ENCODE measurements around the gene SH2D4B. TPM values are rescaled to one million over a fixed set of nuclear protein-coding genes. Genes with fewer than 3 reads are reported as not detected.

SH2D4B gene
- 1 to 10 TPM in 1 of 8 experiments, under 1 TPM in 7; 0.14 to 1.1 (median 0.29) TPM for total RNA-seq

DNA sequence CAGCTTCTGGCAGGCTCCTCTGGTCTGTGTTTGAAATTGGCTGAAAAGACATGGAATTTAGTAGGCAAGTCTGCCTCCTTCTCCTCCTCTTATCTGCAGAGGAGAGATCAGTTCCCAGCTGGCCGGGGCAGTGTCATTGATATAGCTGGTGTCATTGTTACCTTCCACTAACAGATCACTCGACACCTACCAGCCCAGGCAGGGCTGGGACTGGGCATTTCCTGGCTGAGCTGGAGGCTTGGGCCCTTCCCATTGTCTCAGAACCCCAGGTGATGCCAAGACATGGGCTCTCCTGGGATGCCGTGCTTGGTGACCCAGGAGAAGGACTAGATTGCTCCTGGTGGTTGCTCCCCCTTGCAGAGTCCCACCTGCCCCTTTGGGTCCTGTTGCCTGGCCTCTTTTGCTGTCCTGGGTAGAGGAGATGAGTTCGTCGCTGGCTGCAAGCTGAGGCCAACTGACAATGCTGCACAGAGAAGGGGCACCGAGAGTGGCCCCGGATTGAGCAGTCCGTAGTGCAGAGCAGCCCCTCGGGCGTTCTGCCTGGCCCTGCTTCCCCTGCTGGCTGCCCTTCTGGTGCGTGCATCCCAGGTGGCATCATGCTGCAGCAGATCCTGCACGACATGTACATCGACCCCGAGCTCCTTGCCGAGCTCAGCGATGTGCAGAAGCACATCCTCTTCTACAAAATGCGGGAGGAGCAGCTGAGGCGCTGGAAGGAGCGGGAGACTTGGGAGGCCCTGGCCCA, at the start of gene SH2D4B:
TSS of gene SH2D4B (plus strand) at position 167 of the 745 bp plus-strand sequence. CDS start at position 597, 430 bp downstream.
- in situ Hi-C loops (cut with MboI; ENCODE audit: low pct_unique_long_range_greater_than_20kb in 2 of 9, low sequenced_read_pairs in 9 of 9, unreplicated experiment in 9 of 9), result no loop called here
- no peak for ATAC-seq (replicated peaks in 6 of 8)

DNA sequence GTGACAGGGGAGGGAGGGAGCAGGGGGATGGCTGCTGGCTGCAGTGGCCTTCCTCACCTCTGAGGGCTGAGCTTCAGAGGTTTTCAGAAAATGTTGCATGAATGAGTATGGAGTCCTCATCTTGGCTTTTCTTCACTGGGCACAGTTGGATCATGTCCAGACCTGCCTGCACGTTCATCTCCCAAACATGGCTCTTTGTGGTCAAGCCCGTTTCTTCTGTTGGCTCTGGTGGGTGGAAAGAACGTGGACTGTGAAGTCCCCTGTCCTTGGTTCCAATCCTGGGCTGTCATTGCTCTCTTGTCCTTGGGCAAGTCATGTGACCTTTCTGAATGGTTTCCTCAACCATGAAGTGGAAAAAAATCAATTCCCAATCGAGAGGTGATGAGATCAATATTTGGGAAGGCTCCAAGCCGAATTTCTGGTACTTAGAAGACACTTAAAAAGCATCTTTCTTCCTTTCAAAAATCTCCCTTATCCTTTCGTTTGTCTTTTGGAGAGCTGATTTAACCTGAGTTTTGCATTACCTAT, 49.1 kb upstream of the SH2D4B start:
- in situ Hi-C loops (cut with MboI; ENCODE audit: low pct_unique_long_range_greater_than_20kb in 2 of 9, low sequenced_read_pairs in 9 of 9, unreplicated experiment in 9 of 9), result no loop called here
- Histone ChIP-seq H3K27ac (no peak overlapping the region), H3K4me3 (no peak overlapping the region), H3K4me1 (replicated peaks in 1 of 2) (peaks cover 7 to 11% of the 10 kb centered on the region in 2 donors)
- 77 to 100% (median 95%) methylated on average over 1 to 6 of the region's 6 CpGs; no CpG with 5 or more reads in 5 of the 10 experiments for WGBS, 10 experiments
- no peak for ATAC-seq (replicated peaks in 6 of 8)

More for the DNA sequence above, at the start of gene SH2D4B:
- peak within 1 kb of the TSS in 1 of 2 donors; percentile 13 for H3K27ac ChIP-seq
- whole genome bisulfite sequencing, 10 experiments, result 80 to 100% (median 88%) methylated on average over 1 to 3 of the region's 19 CpGs; no CpG with 5 or more reads in 5 of the 10 experiments
- peaks cover 8 to 9% of the 10 kb centered on the region in 2 donors for H3K4me1 ChIP-seq (replicated peaks in 1 of 2)
- H3K4me3 ChIP-seq, result no peak within 1 kb of the TSS

DNA sequence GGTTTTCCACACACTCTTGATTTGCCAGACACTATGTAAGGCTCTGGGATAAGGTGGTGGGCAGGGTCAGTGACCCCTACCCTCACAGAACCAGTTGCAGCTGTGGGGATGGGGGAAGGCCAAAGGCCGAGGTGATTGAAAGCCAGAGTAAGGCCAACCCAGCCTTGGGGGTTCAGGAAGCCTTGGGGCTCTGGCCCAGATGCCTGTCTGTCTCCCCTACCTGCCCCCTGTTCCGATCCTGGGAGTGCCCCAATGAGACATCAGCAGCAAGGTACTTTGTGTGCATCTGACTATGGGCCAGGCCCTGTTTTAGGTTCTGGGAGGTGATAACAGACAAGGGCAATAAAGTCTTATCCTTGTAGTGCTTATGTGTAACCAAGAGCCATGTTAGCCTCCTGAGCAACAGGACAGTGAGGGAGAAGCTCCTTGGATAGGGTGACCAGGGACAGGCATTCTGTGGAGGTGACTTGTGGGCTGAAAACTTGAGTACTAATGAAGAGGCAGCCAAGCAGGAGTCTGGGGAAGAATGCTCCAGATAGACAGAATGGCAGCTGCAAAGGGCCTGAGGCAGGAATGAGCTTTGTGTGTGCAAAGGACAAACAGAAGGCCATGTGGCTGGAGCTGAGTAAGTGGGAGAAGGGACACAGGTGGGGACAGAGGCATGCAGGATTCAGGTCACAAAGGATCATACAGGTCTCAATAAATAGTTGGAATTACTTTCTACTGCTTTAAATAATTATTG, 48.2 kb upstream of the SH2D4B start:
- Histone ChIP-seq H3K4me3 (no peak overlapping the region), H3K4me1 (replicated peaks in 1 of 2) (peaks cover 10 to 13% of the 10 kb centered on the region in 2 donors), H3K27ac (no peak overlapping the region)
- 80% methylated on average over 1 of the region's 2 CpGs; no CpG with 5 or more reads in 9 of the 10 experiments for WGBS, 10 experiments
- in situ Hi-C loops (cut with MboI; ENCODE audit: low pct_unique_long_range_greater_than_20kb in 2 of 9, low sequenced_read_pairs in 9 of 9, unreplicated experiment in 9 of 9), result no loop called here
- no peak for ATAC-seq (replicated peaks in 6 of 8)

DNA sequence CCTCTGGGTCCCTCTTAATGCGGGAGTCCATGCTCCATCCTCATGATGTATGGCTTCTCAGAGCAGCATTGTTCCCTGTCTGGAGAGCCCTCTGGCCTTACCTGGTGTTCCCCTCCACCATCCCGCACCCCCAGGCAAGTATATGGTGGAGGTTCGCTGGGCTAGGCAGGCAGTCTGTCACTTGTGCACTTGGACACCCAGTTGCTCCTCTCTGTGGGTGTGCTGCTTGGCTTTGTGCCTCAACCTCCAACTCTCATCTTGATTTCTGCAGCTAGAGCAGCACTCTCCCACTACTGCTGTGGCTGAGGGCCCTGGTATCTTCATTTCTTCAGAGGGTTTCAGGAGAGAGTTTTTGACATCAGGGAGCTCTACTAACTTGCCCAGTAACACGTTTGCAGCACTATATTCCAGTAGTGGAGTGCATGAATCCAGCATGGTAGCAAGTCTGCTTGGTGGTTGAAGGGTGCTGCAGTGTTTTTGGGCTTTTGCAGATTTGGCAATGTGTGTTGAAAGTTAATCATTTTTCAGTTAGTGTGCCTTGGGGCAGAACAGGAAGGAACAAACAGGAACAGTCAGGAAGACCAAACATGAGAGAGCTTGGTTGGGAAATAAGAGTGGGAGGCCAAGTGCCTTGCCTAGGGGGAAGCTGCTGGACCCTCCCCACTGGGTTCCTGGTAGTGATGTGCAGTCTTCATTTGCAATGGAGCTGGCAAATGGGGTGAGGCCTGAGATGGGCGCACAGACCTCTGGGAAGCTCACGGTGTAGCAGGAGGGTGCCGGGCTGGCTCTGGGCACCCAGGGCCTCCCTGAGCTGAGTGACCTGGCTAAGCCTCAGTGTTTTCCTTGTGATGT, 46.2 kb upstream of the SH2D4B start:
- peak in 2 of 8 experiments; percentile 27 to 46 for ATAC-seq (replicated peaks in 6 of 8)
- in situ Hi-C loops (cut with MboI; ENCODE audit: low pct_unique_long_range_greater_than_20kb in 2 of 9, low sequenced_read_pairs in 9 of 9, unreplicated experiment in 9 of 9), result no loop called here
- no peak overlapping the region for H3K27ac ChIP-seq

DNA sequence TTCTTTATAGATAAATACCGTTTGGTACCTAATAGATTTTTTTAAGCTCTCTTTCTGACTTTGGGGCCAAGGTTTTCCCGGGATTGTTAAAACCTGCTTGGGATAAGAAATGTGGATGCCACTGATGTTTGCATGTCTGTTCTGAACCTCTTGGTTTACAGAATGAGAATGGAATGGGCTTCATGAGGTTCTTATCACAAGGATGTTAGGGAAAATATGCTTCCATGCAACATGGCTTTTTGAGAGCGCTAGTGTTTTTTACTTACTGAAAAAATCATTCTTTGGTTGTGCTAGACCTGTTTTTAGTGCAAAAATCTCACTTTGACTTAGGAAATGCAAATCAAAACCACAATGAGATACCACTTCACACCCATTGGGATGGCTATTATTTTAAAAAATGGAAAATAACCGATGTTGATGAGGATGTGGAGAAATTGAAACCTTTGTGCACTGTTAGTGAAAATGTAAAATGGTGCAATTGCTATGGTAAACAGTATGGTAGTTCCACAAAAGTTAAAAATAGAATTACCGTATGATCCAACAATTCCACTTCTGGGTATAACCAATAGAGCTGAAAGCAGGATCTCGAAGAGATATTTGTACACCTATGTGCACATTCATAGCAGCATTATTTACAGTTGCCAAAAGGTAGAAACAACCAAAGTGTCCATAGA, 44.7 kb upstream of the SH2D4B start:
- in situ Hi-C loops (cut with MboI; ENCODE audit: low pct_unique_long_range_greater_than_20kb in 2 of 9, low sequenced_read_pairs in 9 of 9, unreplicated experiment in 9 of 9), result no loop called here
- no peak overlapping the region for H3K27ac ChIP-seq
- WGBS, 10 experiments, result 43 to 100% (median 96%) methylated on average over 1 to 5 of the region's 6 CpGs
- H3K4me1 ChIP-seq (replicated peaks in 1 of 2), result peaks cover 5% of the 10 kb centered on the region in 2 donors
- no peak overlapping the region for H3K4me3 ChIP-seq
- ATAC-seq (replicated peaks in 6 of 8), result no peak

More for the DNA sequence above, 46.2 kb upstream of the SH2D4B start:
- WGBS, 10 experiments, result 85 to 100% (median 95%) methylated on average over 1 to 4 of the region's 7 CpGs; no CpG with 5 or more reads in 4 of the 10 experiments
- peaks cover 4 to 8% of the 10 kb centered on the region in 2 donors for H3K4me1 ChIP-seq (replicated peaks in 1 of 2)
- H3K4me3 ChIP-seq, result no peak overlapping the region

DNA sequence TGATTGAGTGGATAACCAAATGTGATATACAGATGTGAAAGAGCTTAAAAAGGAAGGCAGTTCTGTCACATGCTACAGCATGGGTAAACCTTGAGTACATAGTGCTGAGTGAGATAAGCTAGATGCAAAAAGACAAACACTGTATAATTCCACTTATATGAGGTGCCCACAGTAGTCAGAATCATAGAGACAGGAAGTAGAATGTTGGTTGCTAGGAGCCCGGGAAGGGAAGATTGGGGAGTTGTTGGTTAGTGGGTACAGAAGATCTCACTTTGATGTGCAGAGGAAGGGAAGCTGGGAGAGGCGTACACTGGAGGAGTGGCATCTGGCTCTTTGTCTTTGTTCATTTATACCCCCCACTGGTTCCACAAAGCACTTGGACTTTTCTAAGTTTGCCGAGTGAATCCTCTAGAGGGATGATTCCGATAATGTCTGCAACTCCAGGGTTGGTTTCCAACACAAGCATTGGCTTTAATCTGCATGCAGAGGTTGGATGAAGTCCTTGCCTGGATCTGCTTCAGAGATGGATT, 44.1 kb upstream of the SH2D4B start:
- in situ Hi-C loops (cut with MboI; ENCODE audit: low pct_unique_long_range_greater_than_20kb in 2 of 9, low sequenced_read_pairs in 9 of 9, unreplicated experiment in 9 of 9), result no loop called here
- Histone ChIP-seq H3K4me3 (no peak overlapping the region), H3K4me1 (replicated peaks in 1 of 2) (peaks cover 9 to 11% of the 10 kb centered on the region in 2 donors), H3K27ac (no peak overlapping the region)
- peak in 5 of 8 experiments; percentile 6 to 48 (median 44) for ATAC-seq (replicated peaks in 6 of 8)
- 7 to 53% (median 39%) methylated on average over 2 to 3 of the region's 4 CpGs; no CpG with 5 or more reads in 3 of the 10 experiments for WGBS, 10 experiments

DNA sequence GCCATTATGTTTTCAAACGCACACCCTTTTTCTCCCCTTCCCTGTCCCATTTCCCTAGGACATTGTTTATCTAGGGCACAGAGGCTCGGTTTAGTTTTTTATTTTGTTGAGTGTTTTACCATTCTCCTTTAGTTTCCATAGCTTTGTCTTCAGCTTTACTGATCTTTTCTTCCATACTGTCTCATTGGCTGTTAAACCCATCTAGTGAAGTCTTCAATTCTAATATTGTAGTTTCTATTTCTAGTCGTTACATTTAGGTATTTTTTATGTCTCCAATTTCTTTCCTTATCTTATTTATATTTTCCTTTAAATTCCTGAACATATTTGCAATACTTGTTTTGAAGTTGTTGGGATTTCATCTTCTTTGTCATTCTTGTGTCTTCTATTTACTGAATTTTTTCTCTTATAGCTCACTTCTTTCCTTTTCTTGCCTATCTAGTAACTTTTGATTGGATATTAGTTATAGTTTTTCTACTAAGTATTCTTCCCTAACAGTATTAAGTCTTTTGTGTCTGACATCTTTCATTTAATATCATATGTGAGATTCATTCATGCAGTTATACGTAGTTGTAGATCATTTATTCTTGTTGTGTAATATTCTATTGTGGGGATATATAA, 41.0 kb upstream of the SH2D4B start:
- no peak overlapping the region for H3K4me3 ChIP-seq
- no peak overlapping the region for H3K27ac ChIP-seq
- no peak for ATAC-seq (replicated peaks in 6 of 8)
- 71 to 100% (median 95%) methylated on average over 2 to 4 of the region's 4 CpGs for WGBS, 10 experiments
- H3K4me1 ChIP-seq (replicated peaks in 1 of 2), result peaks cover 22 to 29% of the 10 kb centered on the region in 2 donors
- in situ Hi-C loops (cut with MboI; ENCODE audit: low pct_unique_long_range_greater_than_20kb in 2 of 9, low sequenced_read_pairs in 9 of 9, unreplicated experiment in 9 of 9), result no loop called here

DNA sequence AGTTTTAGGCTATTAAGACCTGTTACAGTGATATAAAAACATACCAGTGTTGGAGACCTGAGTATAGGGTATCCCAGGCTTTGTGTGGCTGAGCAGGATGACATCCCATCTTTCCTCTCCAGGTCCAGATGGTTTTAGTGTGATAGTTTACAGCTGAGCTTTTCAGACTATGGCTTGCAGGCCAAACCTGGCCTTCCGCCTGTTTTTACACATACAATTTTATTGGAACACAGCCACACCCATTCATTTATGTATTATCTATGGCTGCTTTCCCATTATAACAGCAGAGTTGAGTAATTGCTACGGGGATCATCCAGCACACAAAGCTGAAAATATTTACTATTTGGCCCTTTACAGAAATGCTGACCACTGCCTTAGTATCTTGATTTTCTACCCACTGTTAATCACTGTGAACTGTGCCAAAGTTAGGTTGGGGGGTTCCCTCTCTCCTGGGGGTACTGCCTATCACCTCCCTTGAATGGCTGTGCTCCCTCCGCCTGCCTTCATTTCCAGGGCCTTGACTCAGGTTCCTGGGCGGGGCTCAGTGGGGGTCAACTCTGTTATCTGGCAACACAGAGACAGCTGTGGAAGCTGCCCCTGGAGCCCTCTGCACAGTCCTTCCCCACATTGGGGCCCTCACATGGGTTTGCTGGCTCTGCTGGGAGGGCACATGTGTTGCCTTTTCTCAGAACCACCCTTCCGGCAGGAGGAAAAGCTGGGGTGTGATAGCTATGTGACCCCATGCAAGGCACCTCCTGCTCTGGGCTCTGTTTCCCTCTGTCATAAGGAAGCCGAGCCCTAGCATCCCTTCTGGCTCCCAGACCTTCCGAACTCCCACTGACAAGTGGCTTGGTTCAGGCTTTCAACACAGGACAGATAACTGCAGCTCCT, 40.3 kb upstream of the SH2D4B start:
- in situ Hi-C loops (cut with MboI; ENCODE audit: low pct_unique_long_range_greater_than_20kb in 2 of 9, low sequenced_read_pairs in 9 of 9, unreplicated experiment in 9 of 9), result no loop called here
- Histone ChIP-seq H3K27ac (peak overlapping the region in 1 of 2 donors; percentile 85), H3K4me1 (replicated peaks in 1 of 2) (peaks cover 22 to 29% of the 10 kb centered on the region in 2 donors), H3K4me3 (no peak overlapping the region)
- WGBS, 10 experiments, result 0 to 100% (median 76%) methylated on average over 1 to 5 of the region's 7 CpGs; no CpG with 5 or more reads in 1 of the 10 experiments
- ATAC-seq (replicated peaks in 6 of 8), result peak in 3 of 8 experiments; percentile 45 to 49 (median 45)

DNA sequence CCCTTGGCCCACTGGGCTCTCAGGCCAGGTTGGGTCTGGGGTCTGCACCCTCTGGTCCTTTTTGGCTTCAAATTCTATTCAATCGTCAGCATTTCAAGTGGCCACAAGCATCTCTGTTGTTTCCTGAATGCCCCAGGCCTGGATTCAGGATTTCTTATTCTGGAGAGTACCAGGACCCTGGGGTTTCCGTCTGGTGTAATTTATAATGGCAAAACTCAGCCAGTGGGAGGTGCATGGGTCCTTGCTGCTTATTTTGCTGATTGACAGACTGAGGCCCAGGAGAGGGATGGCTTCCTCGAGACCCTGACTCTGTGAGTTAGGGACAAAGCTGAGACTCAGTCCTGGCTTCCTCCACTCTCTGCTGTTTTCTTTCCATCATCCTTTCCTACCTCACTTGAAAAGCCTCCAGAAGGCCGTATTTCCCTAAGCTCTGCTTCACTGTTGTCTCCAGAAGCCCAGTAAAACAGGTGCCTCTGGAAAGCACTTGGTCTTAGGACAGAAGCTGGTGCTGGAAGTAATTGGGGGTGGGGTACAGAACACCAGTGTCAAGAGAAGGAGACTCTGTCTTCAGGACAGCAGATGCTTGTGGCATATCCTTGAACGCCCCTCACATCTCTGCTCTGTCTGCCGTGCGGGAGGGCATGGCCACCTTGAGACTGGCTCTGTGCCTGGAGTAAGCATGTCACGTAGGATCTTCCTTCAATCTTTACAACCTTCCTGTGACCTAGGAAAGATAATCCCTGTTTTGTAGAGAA, 39.4 kb upstream of the SH2D4B start:
- H3K4me1 ChIP-seq (replicated peaks in 1 of 2), result peaks cover 22 to 30% of the 10 kb centered on the region in 2 donors
- H3K4me3 ChIP-seq, result no peak overlapping the region
- WGBS, 10 experiments, result 3 to 100% (median 66%) methylated on average over 1 to 5 of the region's 8 CpGs; no CpG with 5 or more reads in 2 of the 10 experiments
- peak in 5 of 8 experiments; percentile 10 to 51 (median 33) for ATAC-seq (replicated peaks in 6 of 8)
- in situ Hi-C loops (cut with MboI; ENCODE audit: low pct_unique_long_range_greater_than_20kb in 2 of 9, low sequenced_read_pairs in 9 of 9, unreplicated experiment in 9 of 9), result no loop called here
- peak overlapping the region; percentile 79 to 85 for H3K27ac ChIP-seq
